ENCODE measurements around the gene EIF1. TPM values are rescaled to one million over a fixed set of nuclear protein-coding genes. Genes with fewer than 3 reads are reported as not detected.

EIF1 gene
- total RNA-seq (2022; extraction: Qiagen RNA extraction), result 1,203 to 1,690 TPM (median 1,363 TPM) in 5 replicates

DNA sequence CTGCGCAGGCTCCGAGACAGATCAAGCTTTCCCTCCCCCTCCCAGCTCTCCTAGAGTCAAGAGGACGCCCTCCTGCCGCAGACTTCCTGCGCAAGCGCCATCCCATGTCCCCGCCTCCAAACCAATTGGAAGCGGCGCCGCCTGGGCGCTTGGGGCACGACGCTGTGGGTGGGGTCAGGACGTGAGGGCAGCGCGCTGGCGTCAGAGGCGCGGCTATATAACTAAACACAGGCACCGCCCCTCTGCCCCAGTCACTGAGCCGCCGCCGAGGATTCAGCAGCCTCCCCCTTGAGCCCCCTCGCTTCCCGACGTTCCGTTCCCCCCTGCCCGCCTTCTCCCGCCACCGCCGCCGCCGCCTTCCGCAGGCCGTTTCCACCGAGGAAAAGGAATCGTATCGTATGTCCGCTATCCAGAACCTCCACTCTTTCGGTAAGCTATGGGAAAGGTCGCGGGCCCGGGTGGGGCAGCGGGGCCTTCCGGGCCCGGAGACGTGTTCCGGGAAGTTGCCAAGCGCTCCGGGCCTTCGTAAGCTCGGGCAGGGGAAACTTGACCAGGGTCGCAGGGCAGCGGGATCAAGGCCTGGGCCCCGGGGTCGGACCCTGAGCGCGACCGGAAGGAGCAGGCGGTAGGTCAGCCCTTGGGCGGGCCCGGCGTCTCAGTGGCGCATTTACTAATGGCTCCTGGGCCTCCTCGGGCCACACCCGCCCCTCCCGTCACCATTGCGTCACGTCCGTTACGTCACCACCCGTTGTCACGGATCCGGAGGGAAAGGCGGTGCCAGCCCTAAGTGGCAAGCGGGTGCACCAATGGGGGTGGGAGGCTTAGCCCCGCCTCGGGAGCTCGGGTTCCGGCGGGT, at the start of gene EIF1:
TSS of gene EIF1 (plus strand) at position 245 of the 856 bp plus-strand sequence. CDS start at position 399, 154 bp downstream.

DNA sequence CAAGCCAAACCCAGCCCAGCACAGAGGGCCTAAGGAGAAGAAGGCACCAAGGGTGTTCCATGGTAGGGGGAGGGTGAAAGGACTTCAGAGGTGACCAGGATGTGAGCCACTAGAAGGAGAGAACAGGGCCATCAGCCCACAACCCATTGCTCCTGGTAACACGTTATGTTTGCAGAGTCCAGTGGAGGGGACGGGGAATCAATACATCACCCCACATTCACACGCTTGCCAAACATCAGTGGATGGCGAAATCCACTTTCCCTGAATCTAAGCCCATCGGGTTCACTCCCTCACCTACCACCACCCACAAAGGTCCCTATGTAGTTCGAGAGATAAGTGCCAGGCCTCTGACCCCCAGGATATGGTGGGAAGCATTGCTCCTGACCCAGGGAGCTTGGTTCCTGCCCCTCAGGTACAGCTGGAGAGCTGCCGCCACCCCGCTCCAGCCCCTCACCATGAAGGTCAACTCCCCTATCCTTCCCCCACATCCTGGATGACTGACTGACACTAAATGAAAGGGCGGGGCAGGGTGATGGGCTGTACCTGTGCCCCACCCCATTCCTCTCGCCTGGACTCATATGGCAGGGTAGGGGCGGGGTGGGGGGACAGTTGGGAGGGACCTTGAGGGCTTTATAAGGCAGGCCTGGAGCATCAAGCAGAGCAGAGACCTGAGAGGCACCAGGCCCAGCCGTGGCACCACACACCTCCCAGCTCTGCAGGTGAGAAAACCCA, 23.1 kb downstream of the EIF1 start, which contains the start of gene GAST:
TSS of gene GAST (plus strand) at position 663 of the 732 bp plus-strand sequence. CDS start 3,106 bp downstream, outside the sequence.

DNA sequence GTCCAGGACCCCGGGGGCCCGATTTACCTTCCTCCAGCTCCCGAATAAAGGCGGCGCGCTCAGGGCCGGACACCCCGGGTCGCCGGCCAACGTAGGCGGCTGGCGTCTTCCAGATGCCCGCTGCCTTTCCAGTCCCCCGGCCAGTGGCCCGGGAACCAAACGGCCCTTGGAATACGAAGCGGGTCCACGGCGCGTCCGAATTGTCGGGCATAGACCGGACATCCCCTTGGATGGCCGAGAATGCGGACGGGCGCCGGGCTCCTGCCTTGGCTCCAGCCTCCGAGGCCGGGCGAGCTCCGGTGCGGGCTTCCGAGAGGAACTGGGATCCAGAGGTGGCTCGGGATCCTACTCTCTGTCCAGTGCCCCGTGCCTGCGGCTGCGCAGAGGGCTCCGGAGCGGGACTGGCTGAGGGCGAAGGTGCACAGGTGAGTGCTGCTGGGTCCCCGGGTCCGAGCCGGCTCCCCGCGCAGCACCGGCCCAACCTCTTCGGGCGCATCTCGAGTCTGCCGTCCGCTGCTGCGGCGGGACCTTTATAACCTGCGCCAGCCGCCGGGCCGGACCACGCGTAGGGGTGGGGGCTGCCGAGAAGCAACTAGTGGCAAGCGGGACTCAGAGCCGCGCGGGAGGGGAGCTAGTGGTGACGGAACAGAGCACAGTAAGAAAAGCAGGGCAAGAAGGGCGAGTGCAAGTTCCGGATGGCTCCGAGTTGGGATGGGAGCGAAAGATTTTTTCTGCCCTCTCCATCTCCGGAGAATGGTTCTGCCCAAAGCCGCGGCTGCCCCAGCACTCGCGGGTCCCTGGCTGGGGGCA, 45.7 kb downstream of the EIF1 start, which contains the start of gene HAP1:
TSS of gene HAP1 (minus strand) at position 505 of the 810 bp plus-strand sequence. CDS start at position 496, 9 bp downstream.

Other genes starting within 250 kb of the EIF1 start
- gene KRT38, start 247.9 kb upstream of the EIF1 start, total RNA-seq (2022; extraction: Qiagen RNA extraction), result not detected in 5 replicates
- gene KRT32, start 221.5 kb upstream of the EIF1 start, total RNA-seq (2022; extraction: Qiagen RNA extraction), result 0.07 TPM in 2 of 5 replicates, not detected in the others
- gene KRT35, start 207.7 kb upstream of the EIF1 start, total RNA-seq (2022; extraction: Qiagen RNA extraction), result not detected in 5 replicates
- not detected in 5 replicates for gene KRT36, start 199.0 kb upstream of the EIF1 start, total RNA-seq (2022; extraction: Qiagen RNA extraction)
- 0.12 to 0.41 TPM (median 0.37 TPM) in 5 replicates for gene KRT13, start 183.3 kb upstream of the EIF1 start, total RNA-seq (2022; extraction: Qiagen RNA extraction)
- 2.9 to 4.6 TPM (median 3.5 TPM) in 5 replicates for gene KRT15, start 170.0 kb upstream of the EIF1 start, total RNA-seq (2022; extraction: Qiagen RNA extraction)
- gene KRT19, start 160.6 kb upstream of the EIF1 start, total RNA-seq (2022; extraction: Qiagen RNA extraction), result 37.8 to 59.9 TPM (median 49.0 TPM) in 5 replicates
- not detected in 5 replicates for gene KRT9, start 116.8 kb upstream of the EIF1 start, total RNA-seq (2022; extraction: Qiagen RNA extraction)
- gene KRT14, start 102.0 kb upstream of the EIF1 start, total RNA-seq (2022; extraction: Qiagen RNA extraction), result 0.18 to 0.34 TPM in 2 of 5 replicates, not detected in the others
- 0.62 to 1.2 TPM (median 1.0 TPM) in 5 replicates for gene KRT16, start 76.1 kb upstream of the EIF1 start, total RNA-seq (2022; extraction: Qiagen RNA extraction)
- 0.66 to 1.0 TPM (median 0.83 TPM) in 5 replicates for gene KRT17, start 64.3 kb upstream of the EIF1 start, total RNA-seq (2022; extraction: Qiagen RNA extraction)
- 0.44 to 0.49 TPM in 2 of 5 replicates, not detected in the others for gene GAST, start 23.4 kb downstream of the EIF1 start, total RNA-seq (2022; extraction: Qiagen RNA extraction)
- gene HAP1, start 45.8 kb downstream of the EIF1 start, total RNA-seq (2022; extraction: Qiagen RNA extraction), result 1.1 to 1.7 TPM (median 1.4 TPM) in 5 replicates
- 85.1 to 127 TPM (median 113 TPM) in 5 replicates for gene JUP, start 97.8 kb downstream of the EIF1 start, total RNA-seq (2022; extraction: Qiagen RNA extraction)
- 25.6 to 36.5 TPM (median 33.6 TPM) in 5 replicates for gene P3H4, start 123.1 kb downstream of the EIF1 start, total RNA-seq (2022; extraction: Qiagen RNA extraction)
- 84.8 to 112 TPM (median 102 TPM) in 5 replicates for gene FKBP10, start 124.1 kb downstream of the EIF1 start, total RNA-seq (2022; extraction: Qiagen RNA extraction)
- gene NT5C3B, start 147.3 kb downstream of the EIF1 start, total RNA-seq (2022; extraction: Qiagen RNA extraction), result 102 to 111 TPM (median 106 TPM) in 5 replicates
- gene KLHL10, start 148.9 kb downstream of the EIF1 start, total RNA-seq (2022; extraction: Qiagen RNA extraction), result 0.10 to 0.18 TPM (median 0.12 TPM) in 3 of 5 replicates, not detected in the others
- gene KLHL11, start 176.5 kb downstream of the EIF1 start, total RNA-seq (2022; extraction: Qiagen RNA extraction), result 2.0 to 3.0 TPM (median 2.9 TPM) in 5 replicates
- gene ACLY, start 230.1 kb downstream of the EIF1 start, total RNA-seq (2022; extraction: Qiagen RNA extraction), result 244 to 274 TPM (median 269 TPM) in 5 replicates
- 1.2 to 1.8 TPM (median 1.4 TPM) in 5 replicates for gene ODAD4, start 241.7 kb downstream of the EIF1 start, total RNA-seq (2022; extraction: Qiagen RNA extraction)

All from A549 treated with Mapracorat at 1 μM for 4 hours (cell line).